ENCODE measurements around the gene IFNA13.

Gene IFNA13

GRCh38 chr9:21413151-21413550, 45.3 kb upstream of the IFNA13 start:
- no peak; the same call in 1 of the 2 replicates for TF ChIP-seq CTCF (conservative IDR thresholded peaks at IDR 0.05; ENCODE audit: low read depth, low read length)
- H3K4me1 ChIP-seq (ENCODE audit: low read depth, poor library complexity, severe bottlenecking) = no peaks in the 10 kb centered on the region
- no peaks in the 10 kb centered on the region for H3K79me2 ChIP-seq (ENCODE audit: insufficient read depth, low read depth)
- no peak overlapping the region for H2AFZ ChIP-seq (ENCODE audit: low read depth)
- no peak overlapping the region for H3K9ac ChIP-seq
- no peak overlapping the region for H3K4me3 ChIP-seq (IDR thresholded peaks at IDR 0.05; ENCODE audit: insufficient read depth, low read depth, low read length)
- no peak overlapping the region for H3K4me2 ChIP-seq
- H3K27ac ChIP-seq = no peak overlapping the region
- H3K36me3 ChIP-seq (ENCODE audit: insufficient read depth) = no peaks in the 10 kb centered on the region
- no peaks in the 10 kb centered on the region for H4K20me1 ChIP-seq (ENCODE audit: insufficient read depth)
- no peaks in the 10 kb centered on the region for H3K27me3 ChIP-seq (ENCODE audit: insufficient read depth, low read depth)

- Histone ChIP-seq H4K20me1 (ENCODE audit: insufficient read depth) (no peaks in the 10 kb centered on the region), H2AFZ (ENCODE audit: low read depth) (no peak overlapping the region), H3K4me1 (ENCODE audit: low read depth, poor library complexity, severe bottlenecking) (no peaks in the 10 kb centered on the region), H3K4me3 (IDR thresholded peaks at IDR 0.05; ENCODE audit: insufficient read depth, low read depth, low read length) (no peak overlapping the region), H3K4me2 (no peak overlapping the region), H3K27me3 (ENCODE audit: insufficient read depth, low read depth) (no peaks in the 10 kb centered on the region), H3K36me3 (ENCODE audit: insufficient read depth) (no peaks in the 10 kb centered on the region), H3K9ac (no peak overlapping the region), H3K27ac (no peak overlapping the region), H3K79me2 (ENCODE audit: insufficient read depth, low read depth) (no peaks in the 10 kb centered on the region)
- no peak for TF ChIP-seq CTCF (conservative IDR thresholded peaks at IDR 0.05; ENCODE audit: low read depth, low read length)
Measured at GRCh38 chr9:21412107-21412506, 44.2 kb upstream of the IFNA13 start.

- Histone ChIP-seq H4K20me1 (ENCODE audit: insufficient read depth) (no peaks in the 10 kb centered on the region), H3K36me3 (ENCODE audit: insufficient read depth) (no peaks in the 10 kb centered on the region), H3K9ac (no peak within 1 kb of the TSS), H3K4me3 (IDR thresholded peaks at IDR 0.05; ENCODE audit: insufficient read depth, low read depth, low read length) (no peak within 1 kb of the TSS), H3K27me3 (ENCODE audit: insufficient read depth, low read depth) (no peaks in the 10 kb centered on the region), H3K4me2 (no peak within 1 kb of the TSS), H3K79me2 (ENCODE audit: insufficient read depth, low read depth) (no peaks in the 10 kb centered on the region), H3K27ac (no peak within 1 kb of the TSS), H2AFZ (ENCODE audit: low read depth) (no peak within 1 kb of the TSS), H3K4me1 (ENCODE audit: low read depth, poor library complexity, severe bottlenecking) (no peaks in the 10 kb centered on the region)
- TF ChIP-seq CTCF (conservative IDR thresholded peaks at IDR 0.05; ENCODE audit: low read depth, low read length) = no peak
Measured at GRCh38 chr9:21408817-21409216, 41.0 kb upstream of the IFNA13 start, which contains the start of gene IFNA8. Gene IFNA8 (plus strand): TSS chr9:21409117. CDS start chr9:21409177, 60 bp downstream.

DNA sequence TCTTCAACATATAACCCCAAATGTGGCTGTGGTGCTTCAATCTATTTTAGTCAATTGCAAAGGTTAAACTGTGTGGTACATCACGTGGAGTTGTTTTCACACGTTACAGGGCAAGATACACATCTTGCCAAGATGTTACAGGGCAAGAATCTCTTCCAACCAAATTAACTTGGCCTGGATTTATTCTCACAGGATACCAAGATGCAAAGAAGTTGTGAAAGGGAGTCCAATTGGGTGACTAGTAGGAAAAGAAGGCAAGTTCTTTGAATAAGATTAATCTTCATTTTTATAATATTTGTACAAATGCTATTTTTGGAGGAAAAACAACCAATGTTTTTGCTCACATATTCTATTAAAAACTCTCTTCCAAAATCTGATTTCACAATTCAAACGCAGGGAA, 36.3 kb upstream of the IFNA13 start:
- no peaks in the 10 kb centered on the region for H3K36me3 ChIP-seq (ENCODE audit: insufficient read depth)
- H4K20me1 ChIP-seq (ENCODE audit: insufficient read depth) = no peaks in the 10 kb centered on the region
- H2AFZ ChIP-seq (ENCODE audit: low read depth) = no peak overlapping the region
- H3K4me1 ChIP-seq (ENCODE audit: low read depth, poor library complexity, severe bottlenecking) = peaks cover 13% of the 10 kb centered on the region
- H3K27me3 ChIP-seq (ENCODE audit: insufficient read depth, low read depth) = no peaks in the 10 kb centered on the region
- no peak overlapping the region for H3K4me2 ChIP-seq
- H3K9ac ChIP-seq = no peak overlapping the region
- H3K27ac ChIP-seq = no peak overlapping the region
- no peak for TF ChIP-seq CTCF (conservative IDR thresholded peaks at IDR 0.05; ENCODE audit: low read depth, low read length)
- no peaks in the 10 kb centered on the region for H3K79me2 ChIP-seq (ENCODE audit: insufficient read depth, low read depth)
- no peak overlapping the region for H3K4me3 ChIP-seq (IDR thresholded peaks at IDR 0.05; ENCODE audit: insufficient read depth, low read depth, low read length)

Measured in KMS-11 (cell line).